ENCODE data around the gene PDCD4. TPM values are rescaled to one million over a fixed set of nuclear protein-coding genes. Genes with fewer than 3 reads are reported as not detected.

PDCD4 gene
- total and polyA plus RNA-seq, 10 of the 15 experiments (the other 5 are each of a cell fraction or from before 2014, with no cell fraction given) = 101 to 372 (median 171) TPM

DNA sequence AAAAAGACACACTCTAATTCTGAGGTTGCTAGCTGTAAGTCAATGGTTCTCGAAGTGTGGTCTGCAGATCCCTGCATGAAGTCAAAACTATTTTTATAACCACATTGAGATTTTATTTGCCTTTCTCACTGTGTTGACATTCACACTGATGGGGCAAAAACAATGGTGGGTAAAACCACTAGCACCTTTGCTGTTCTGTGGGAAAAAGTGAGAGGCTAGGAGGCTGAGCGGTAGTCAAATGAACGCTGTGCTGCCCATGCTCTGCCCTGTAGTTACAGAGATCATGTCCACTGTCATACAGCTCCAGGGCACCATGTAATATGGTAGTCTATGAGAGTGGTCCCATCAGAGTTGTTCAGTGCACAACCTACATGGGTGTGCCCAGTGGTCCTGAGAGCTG, 21.6 kb upstream of the PDCD4 start:
- in situ Hi-C loops (cut with MboI) (no loop called here), intact Hi-C loops (cut with micrococcal nuclease; ENCODE audit: unreplicated experiment) (no loop called here)
- 98% methylated on average over 3 of the region's 3 CpGs for WGBS (ENCODE audit: insufficient coverage, insufficient replicate concordance, low lambda C conversion rate, missing lambda C conversion rate)
- no TSS peak for BruUV-seq (replicated peaks)
- no peak overlapping the region for H2AFZ ChIP-seq (ENCODE audit: control insufficient read depth, low read depth, low read length)
- ChIA-PET POLR2A (interaction anchor here (0.7 to 6.2 kb wide), 9 partner anchors 8 to 76 kb away, joined by 3 to 43 read pairs (median 6); partner anchors contain the start of gene PDCD4), RAD21 (ENCODE audit: unreplicated experiment) (interaction anchor here (0.6 to 5.9 kb wide), 11 partner anchors 7 to 76 kb away, joined by 3 to 50 read pairs (median 6); partner anchors contain the start of genes BBIP1, PDCD4 and SHOC2), SMC1A (ENCODE audit: uncharacterized antibody, unreplicated experiment) (interaction anchor here (0.7 to 6.2 kb wide), 15 partner anchors 8 to 107 kb away, joined by 3 to 86 read pairs (median 4); partner anchors contain the start of gene PDCD4), CTCF (interaction anchor here (1.0 to 3.0 kb wide), 7 partner anchors 8 to 43 kb away, joined by 3 to 9 read pairs (median 6); no protein-coding TSS in a partner anchor)
- no peak overlapping the region for H3K9ac ChIP-seq (ENCODE audit: control insufficient read depth, insufficient read depth, low read length)
- no peaks in the 10 kb centered on the region for H3K27me3 ChIP-seq (replicated peaks in 1 of 2; ENCODE audit: control insufficient read depth in 2 of 2, insufficient read depth in 2 of 2, low read length in 1 of 2)
- H3K4me3 ChIP-seq = no peak overlapping the region
- no peaks in the 10 kb centered on the region for H4K20me1 ChIP-seq (ENCODE audit: control insufficient read depth, insufficient read depth)
- H3K36me3 ChIP-seq (ENCODE audit: control insufficient read depth in 2 of 2, insufficient read depth in 2 of 2, low read length in 1 of 2) = no peaks in the 10 kb centered on the region
- H3K9me3 ChIP-seq (replicated peaks; ENCODE audit: control insufficient read depth, insufficient read depth, low read length) = no peaks in the 10 kb centered on the region
- FAIRE-seq (no peak), DNase-seq (ENCODE audit: low read depth, low spot score) (no peak), ATAC-seq (peak; percentile 57)
- H3K79me2 ChIP-seq (ENCODE audit: control insufficient read depth, insufficient read depth, low read length) = no peaks in the 10 kb centered on the region
- peaks cover 58% of the 10 kb centered on the region for H3K4me1 ChIP-seq (ENCODE audit: control insufficient read depth, insufficient read depth, low read length)
- H3K4me2 ChIP-seq (ENCODE audit: control insufficient read depth, insufficient read depth) = no peak overlapping the region
- H3K27ac ChIP-seq (ENCODE audit: control insufficient read depth, insufficient read depth) = peak overlapping the region; percentile 34; the same call in 1 of the 2 replicates
- TF ChIP-seq BMI1 (IDR thresholded peaks at IDR 0.05; ENCODE audit: borderline replicate concordance) = no peak
- TF ChIP-seq ATF7 (IDR thresholded peaks at IDR 0.05; ENCODE audit: low read depth) = peak; percentile 53
- peak; percentile 64 for TF ChIP-seq MTA2 (IDR thresholded peaks at IDR 0.05; ENCODE audit: low read depth)
- peak; percentile 28; the same call in 1 of the 2 replicates for TF ChIP-seq NBN (IDR thresholded peaks at IDR 0.05)
- TF ChIP-seq BHLHE40 (IDR thresholded peaks at IDR 0.05; ENCODE audit: borderline replicate concordance in 1 of 2, low read depth in 2 of 2, low read length in 1 of 2) = peak; percentile 12 to 14; a peak in 2 of 4 replicates
- TF ChIP-seq, protein P1, sequence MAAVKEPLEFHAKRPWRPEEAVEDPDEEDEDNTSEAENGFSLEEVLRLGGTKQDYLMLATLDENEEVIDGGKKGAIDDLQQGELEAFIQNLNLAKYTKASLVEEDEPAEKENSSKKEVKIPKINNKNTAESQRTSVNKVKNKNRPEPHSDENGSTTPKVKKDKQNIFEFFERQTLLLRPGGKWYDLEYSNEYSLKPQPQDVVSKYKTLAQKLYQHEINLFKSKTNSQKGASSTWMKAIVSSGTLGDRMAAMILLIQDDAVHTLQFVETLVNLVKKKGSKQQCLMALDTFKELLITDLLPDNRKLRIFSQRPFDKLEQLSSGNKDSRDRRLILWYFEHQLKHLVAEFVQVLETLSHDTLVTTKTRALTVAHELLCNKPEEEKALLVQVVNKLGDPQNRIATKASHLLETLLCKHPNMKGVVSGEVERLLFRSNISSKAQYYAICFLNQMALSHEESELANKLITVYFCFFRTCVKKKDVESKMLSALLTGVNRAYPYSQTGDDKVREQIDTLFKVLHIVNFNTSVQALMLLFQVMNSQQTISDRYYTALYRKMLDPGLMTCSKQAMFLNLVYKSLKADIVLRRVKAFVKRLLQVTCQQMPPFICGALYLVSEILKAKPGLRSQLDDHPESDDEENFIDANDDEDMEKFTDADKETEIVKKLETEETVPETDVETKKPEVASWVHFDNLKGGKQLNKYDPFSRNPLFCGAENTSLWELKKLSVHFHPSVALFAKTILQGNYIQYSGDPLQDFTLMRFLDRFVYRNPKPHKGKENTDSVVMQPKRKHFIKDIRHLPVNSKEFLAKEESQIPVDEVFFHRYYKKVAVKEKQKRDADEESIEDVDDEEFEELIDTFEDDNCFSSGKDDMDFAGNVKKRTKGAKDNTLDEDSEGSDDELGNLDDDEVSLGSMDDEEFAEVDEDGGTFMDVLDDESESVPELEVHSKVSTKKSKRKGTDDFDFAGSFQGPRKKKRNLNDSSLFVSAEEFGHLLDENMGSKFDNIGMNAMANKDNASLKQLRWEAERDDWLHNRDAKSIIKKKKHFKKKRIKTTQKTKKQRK (IDR thresholded peaks at IDR 0.05; ENCODE audit: low read depth, low read length) = no peak
- peak; percentile 65 to 68; a peak in 3 of 4 replicates for TF ChIP-seq IKZF2 (IDR thresholded peaks at IDR 0.05)
- TF ChIP-seq, protein P2, sequence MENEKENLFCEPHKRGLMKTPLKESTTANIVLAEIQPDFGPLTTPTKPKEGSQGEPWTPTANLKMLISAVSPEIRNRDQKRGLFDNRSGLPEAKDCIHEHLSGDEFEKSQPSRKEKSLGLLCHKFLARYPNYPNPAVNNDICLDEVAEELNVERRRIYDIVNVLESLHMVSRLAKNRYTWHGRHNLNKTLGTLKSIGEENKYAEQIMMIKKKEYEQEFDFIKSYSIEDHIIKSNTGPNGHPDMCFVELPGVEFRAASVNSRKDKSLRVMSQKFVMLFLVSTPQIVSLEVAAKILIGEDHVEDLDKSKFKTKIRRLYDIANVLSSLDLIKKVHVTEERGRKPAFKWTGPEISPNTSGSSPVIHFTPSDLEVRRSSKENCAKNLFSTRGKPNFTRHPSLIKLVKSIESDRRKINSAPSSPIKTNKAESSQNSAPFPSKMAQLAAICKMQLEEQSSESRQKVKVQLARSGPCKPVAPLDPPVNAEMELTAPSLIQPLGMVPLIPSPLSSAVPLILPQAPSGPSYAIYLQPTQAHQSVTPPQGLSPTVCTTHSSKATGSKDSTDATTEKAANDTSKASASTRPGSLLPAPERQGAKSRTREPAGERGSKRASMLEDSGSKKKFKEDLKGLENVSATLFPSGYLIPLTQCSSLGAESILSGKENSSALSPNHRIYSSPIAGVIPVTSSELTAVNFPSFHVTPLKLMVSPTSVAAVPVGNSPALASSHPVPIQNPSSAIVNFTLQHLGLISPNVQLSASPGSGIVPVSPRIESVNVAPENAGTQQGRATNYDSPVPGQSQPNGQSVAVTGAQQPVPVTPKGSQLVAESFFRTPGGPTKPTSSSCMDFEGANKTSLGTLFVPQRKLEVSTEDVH (IDR thresholded peaks at IDR 0.05; ENCODE audit: low read depth, partially characterized antibody) = no peak
- TF ChIP-seq NR2F1 (conservative IDR thresholded peaks at IDR 0.05) = 0 out of 2 replicates have a peak, but pooled peaks have one; percentile 32
- TF ChIP-seq, protein P3, sequence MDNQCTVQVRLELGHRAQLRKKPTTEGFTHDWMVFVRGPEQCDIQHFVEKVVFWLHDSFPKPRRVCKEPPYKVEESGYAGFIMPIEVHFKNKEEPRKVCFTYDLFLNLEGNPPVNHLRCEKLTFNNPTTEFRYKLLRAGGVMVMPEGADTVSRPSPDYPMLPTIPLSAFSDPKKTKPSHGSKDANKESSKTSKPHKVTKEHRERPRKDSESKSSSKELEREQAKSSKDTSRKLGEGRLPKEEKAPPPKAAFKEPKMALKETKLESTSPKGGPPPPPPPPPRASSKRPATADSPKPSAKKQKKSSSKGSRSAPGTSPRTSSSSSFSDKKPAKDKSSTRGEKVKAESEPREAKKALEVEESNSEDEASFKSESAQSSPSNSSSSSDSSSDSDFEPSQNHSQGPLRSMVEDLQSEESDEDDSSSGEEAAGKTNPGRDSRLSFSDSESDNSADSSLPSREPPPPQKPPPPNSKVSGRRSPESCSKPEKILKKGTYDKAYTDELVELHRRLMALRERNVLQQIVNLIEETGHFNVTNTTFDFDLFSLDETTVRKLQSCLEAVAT (IDR thresholded peaks at IDR 0.05) = peak; percentile 43; the same call in 1 of the 2 replicates
- TF ChIP-seq, protein P4, sequence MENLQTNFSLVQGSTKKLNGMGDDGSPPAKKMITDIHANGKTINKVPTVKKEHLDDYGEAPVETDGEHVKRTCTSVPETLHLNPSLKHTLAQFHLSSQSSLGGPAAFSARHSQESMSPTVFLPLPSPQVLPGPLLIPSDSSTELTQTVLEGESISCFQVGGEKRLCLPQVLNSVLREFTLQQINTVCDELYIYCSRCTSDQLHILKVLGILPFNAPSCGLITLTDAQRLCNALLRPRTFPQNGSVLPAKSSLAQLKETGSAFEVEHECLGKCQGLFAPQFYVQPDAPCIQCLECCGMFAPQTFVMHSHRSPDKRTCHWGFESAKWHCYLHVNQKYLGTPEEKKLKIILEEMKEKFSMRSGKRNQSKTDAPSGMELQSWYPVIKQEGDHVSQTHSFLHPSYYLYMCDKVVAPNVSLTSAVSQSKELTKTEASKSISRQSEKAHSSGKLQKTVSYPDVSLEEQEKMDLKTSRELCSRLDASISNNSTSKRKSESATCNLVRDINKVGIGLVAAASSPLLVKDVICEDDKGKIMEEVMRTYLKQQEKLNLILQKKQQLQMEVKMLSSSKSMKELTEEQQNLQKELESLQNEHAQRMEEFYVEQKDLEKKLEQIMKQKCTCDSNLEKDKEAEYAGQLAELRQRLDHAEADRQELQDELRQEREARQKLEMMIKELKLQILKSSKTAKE (IDR thresholded peaks at IDR 0.05; ENCODE audit: low read depth, poor library complexity, severe bottlenecking) = peak; percentile 41
- TF ChIP-seq ZNF24 (IDR thresholded peaks at IDR 0.05) = no peak
- no peak for TF ChIP-seq ESRRA (IDR thresholded peaks at IDR 0.05; ENCODE audit: low read length)
- TF ChIP-seq DPF2 (IDR thresholded peaks at IDR 0.05) = peak; percentile 38; the same call in 1 of the 2 replicates

Data from GM12878 (cell line).